GM12875 (cell line): Measurements from ENCODE around the gene DPP6.

Experiments used
- H3K4me3 ChIP-seq: one replicate; pipeline ENCODE4 v1.5.1; 2011; ENCODE audit warnings: low read depth, low read length, control low read depth
- CTCF ChIP-seq: IDR thresholded peaks from 2 replicates; pipeline ENCODE4 v1.5.1; 2011; ENCODE audit warnings: low read depth, mild to moderate bottlenecking, control low read depth, inconsistent platforms, low read length, moderate library complexity, borderline replicate concordance; ENCODE audit not compliant: insufficient read depth

Gene DPP6

GRCh38 chr7:154512121-154512833 is 460.1 kb downstream of the DPP6 start:
- H3K4me3 ChIP-seq: no peak overlapping the region
- TF ChIP-seq CTCF: no peak

- no peak for TF ChIP-seq CTCF
These were observed 465.6 kb downstream of the DPP6 start for GRCh38 chr7:154517768-154518167.

GRCh38 chr7:154519229-154519628 is 467.0 kb downstream of the DPP6 start:
- TF ChIP-seq CTCF: no peak
- H3K4me3 ChIP-seq: no peak overlapping the region

More at GRCh38 chr7:154517768-154518167, 465.6 kb downstream of the DPP6 start:
- no peak overlapping the region for H3K4me3 ChIP-seq

GRCh38 chr7:154530136-154530535 is 477.9 kb downstream of the DPP6 start:
- H3K4me3 ChIP-seq: no peak overlapping the region
- TF ChIP-seq CTCF: no peak

- TF ChIP-seq CTCF: no peak
- H3K4me3 ChIP-seq: no peak overlapping the region
These were observed 480.6 kb downstream of the DPP6 start for GRCh38 chr7:154532771-154533170.

GRCh38 chr7:154540596-154540995 is 488.4 kb downstream of the DPP6 start:
- no peak overlapping the region for H3K4me3 ChIP-seq
- no peak for TF ChIP-seq CTCF

GRCh38 chr7:154541606-154542005 is 489.4 kb downstream of the DPP6 start:
- no peak for TF ChIP-seq CTCF
- H3K4me3 ChIP-seq: no peak overlapping the region
